Measurements from ENCODE around the gene CBARP. TPM values are rescaled to one million over a fixed set of nuclear protein-coding genes. Genes with fewer than 3 reads are reported as not detected.
A peak's percentile ranks its signal among the peaks of the same experiment; 100 is the strongest.

The CBARP gene
- total and polyA plus RNA-seq, 2 of the 13 experiments (the other 11 are each of a cell fraction or from before 2014, with no cell fraction given), result 1.2 to 1.4 TPM

DNA sequence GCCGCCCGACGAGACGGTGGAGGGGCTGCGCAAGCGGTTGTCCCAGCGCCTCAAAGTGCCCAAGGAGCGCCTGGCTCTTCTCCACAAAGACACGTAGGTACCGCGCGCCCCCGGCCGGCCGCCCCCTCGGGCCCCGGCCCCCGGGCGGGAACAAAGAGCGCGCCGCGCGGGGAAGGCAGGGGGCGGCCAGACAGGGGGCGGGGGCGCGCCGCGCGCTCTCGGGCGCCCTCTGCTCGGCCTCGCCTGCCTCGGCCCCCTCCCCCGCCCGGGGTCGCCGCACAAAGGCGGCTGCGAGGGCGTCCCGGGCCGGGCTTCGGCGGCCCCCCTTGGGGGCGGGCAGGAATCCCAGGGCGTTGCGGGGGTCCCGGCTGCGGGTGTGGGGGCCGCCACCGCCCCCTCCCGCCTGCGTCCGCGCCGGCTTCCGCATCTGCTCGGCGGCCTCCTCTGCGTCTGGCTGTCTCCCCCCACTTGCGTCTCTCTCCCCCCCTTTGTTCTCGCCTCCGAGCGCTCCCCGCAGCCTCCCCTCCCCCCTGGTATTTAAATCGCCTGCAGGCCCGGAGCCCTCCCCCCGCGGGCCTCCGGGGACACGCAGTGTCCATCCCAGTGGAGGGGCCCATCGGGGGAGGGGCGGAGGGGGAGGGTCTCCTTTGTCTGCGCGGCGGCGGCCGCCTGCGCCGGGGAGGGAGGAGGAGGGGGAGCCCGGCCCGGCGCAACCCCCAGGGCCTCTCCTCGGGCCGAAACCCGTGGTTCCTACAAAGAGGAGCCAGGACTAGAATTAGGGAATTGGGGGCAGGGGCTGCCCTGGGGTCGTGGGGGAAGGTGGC lies 12.8 kb upstream of the CBARP start (continued):
- TF ChIP-seq ZNF318 (CRISPR knock-in tag; IDR thresholded peaks at IDR 0.05) (no peak), SNAPC2 (CRISPR knock-in tag; IDR thresholded peaks at IDR 0.05) (no peak), ZBTB8A (CRISPR knock-in tag; IDR thresholded peaks at IDR 0.05; ENCODE audit: borderline replicate concordance, low read depth) (no peak), ZNF296 (CRISPR knock-in tag; conservative IDR thresholded peaks at IDR 0.05) (0 out of 2 replicates have a peak, but pooled peaks have one; percentile 29), TBL1XR1 (IDR thresholded peaks at IDR 0.05; ENCODE audit: borderline replicate concordance, low read length, partially characterized antibody) (no peak), ZNF737 (CRISPR knock-in tag; IDR thresholded peaks at IDR 0.05; ENCODE audit: borderline replicate concordance) (no peak), NKX3-1 (CRISPR knock-in tag; IDR thresholded peaks at IDR 0.05) (no peak), ATAD3A (CRISPR knock-in tag; IDR thresholded peaks at IDR 0.05) (no peak), ZNF607 (CRISPR knock-in tag; IDR thresholded peaks at IDR 0.05; ENCODE audit: borderline replicate concordance) (no peak), HDAC2 (CRISPR knock-in tag; IDR thresholded peaks at IDR 0.05) (no peak), ZNF20 (CRISPR knock-in tag; IDR thresholded peaks at IDR 0.05) (no peak), NR0B2 (CRISPR knock-in tag; IDR thresholded peaks at IDR 0.05) (0 out of 2 replicates have a peak, but pooled peaks have one; percentile 0), KDM5A (IDR thresholded peaks at IDR 0.05; ENCODE audit: borderline replicate concordance, low read length) (peak; percentile 39; the same call in 1 of the 2 replicates), RNF219 (CRISPR knock-in tag; IDR thresholded peaks at IDR 0.05) (no peak), POLR2A (IDR thresholded peaks at IDR 0.05; ENCODE audit: insufficient read depth in 1 of 2, low read depth in 2 of 2, low read length in 2 of 2) (no peak)
- TF ChIP-seq, protein P1, sequence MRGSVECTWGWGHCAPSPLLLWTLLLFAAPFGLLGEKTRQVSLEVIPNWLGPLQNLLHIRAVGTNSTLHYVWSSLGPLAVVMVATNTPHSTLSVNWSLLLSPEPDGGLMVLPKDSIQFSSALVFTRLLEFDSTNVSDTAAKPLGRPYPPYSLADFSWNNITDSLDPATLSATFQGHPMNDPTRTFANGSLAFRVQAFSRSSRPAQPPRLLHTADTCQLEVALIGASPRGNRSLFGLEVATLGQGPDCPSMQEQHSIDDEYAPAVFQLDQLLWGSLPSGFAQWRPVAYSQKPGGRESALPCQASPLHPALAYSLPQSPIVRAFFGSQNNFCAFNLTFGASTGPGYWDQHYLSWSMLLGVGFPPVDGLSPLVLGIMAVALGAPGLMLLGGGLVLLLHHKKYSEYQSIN (CRISPR knock-in tag; IDR thresholded peaks at IDR 0.05; ENCODE audit: borderline replicate concordance), result no peak
